Right atrium auricular region (tissue), 2 donors: Measurements from ENCODE around the gene ELMO2. TPM values are rescaled to one million over a fixed set of nuclear protein-coding genes. Genes with fewer than 3 reads are reported as not detected.

Source experiments
- DNase-seq: peaks from one replicate; pipeline ENCODE4 v3.0.0-alpha.2; 2019; ENCODE audit warnings: low spot score
- H3K27ac ChIP-seq, 2 donors: fragments of 200-600 bp; sonication (generic); 1 replicate in 1 of 2; 2 replicates in 1 of 2; pipeline ENCODE4 v1.5.1; 2016 to 2019
- H3K27me3 ChIP-seq, 2 donors: fragments of 200-600 bp; sonication (generic); one replicate each; pipeline versions ENCODE4 v1.5.1 to v1.6.0; 2017 to 2019
- H3K36me3 ChIP-seq: fragments of 200-600 bp; sonication (generic); one replicate; pipeline ENCODE4 v1.5.1; 2016
- H3K4me1 ChIP-seq, 2 donors: fragments of 200-600 bp; sonication (generic); one replicate each; pipeline versions ENCODE4 v1.5.1 to v1.6.0; 2017 to 2019
- H3K4me3 ChIP-seq, 2 donors: fragments of 200-600 bp; sonication (generic); 1 replicate in 1 of 2; 2 replicates in 1 of 2; pipeline ENCODE4 v1.5.1; 2017 to 2019; ENCODE audit warnings: mild to moderate bottlenecking in 1 of 2, moderate library complexity in 1 of 2
- H3K9me3 ChIP-seq, 2 donors: fragments of 200-600 bp; sonication (generic); one replicate each; pipeline ENCODE4 v1.5.1; 2019
- CTCF ChIP-seq, 2 donors: fragments of 200-600 bp; sonication (generic); IDR thresholded peaks; one replicate each; pipeline ENCODE4 v1.5.1; 2019; ENCODE audit warnings: antibody characterized with exemption in 2 of 2
- total RNA-seq, 2 donors: library from RNA; depleted of rRNA; stranded (reverse); fragments of >200 nt; gene quantifications; one replicate each; pipeline ENCODE4 v1.1.0, GENCODE V29; 2016

Gene ELMO2
- total RNA-seq, 2 donors from 2014 or later, result 29.4 to 32.7 TPM

GRCh38 chr20:46402331-46402811 is 4.0 kb downstream of the ELMO2 start:
- Histone ChIP-seq H3K9me3 (no peaks in the 10 kb centered on the region), H3K4me1 (peaks cover 0 to 80% of the 10 kb centered on the region in 2 donors), H3K27me3 (no peaks in the 10 kb centered on the region), H3K4me3 (no peak overlapping the region), H3K36me3 (peaks cover 9% of the 10 kb centered on the region), H3K27ac (peak overlapping the region; percentile 73 to 89)
- DNase-seq, result no peak
- no peak for TF ChIP-seq CTCF (IDR thresholded peaks at IDR 0.05)

- Histone ChIP-seq H3K4me1 (peaks cover 0 to 74% of the 10 kb centered on the region in 2 donors), H3K27me3 (no peaks in the 10 kb centered on the region), H3K27ac (peak overlapping the region; percentile 73 to 89), H3K9me3 (no peaks in the 10 kb centered on the region), H3K4me3 (no peak overlapping the region), H3K36me3 (peaks cover 12% of the 10 kb centered on the region)
- TF ChIP-seq CTCF (IDR thresholded peaks at IDR 0.05), result no peak
- no peak for DNase-seq
Observed at GRCh38 chr20:46401478-46401860, 4.9 kb downstream of the ELMO2 start.

- no peak for TF ChIP-seq CTCF (IDR thresholded peaks at IDR 0.05)
- Histone ChIP-seq H3K4me3 (peak overlapping the region in 1 of 2 donors; percentile 7), H3K4me1 (peaks cover 0 to 74% of the 10 kb centered on the region in 2 donors), H3K27me3 (no peaks in the 10 kb centered on the region), H3K36me3 (peaks cover 17% of the 10 kb centered on the region), H3K27ac (peak overlapping the region; percentile 73 to 89), H3K9me3 (no peaks in the 10 kb centered on the region)
- DNase-seq, result no peak
Observed at GRCh38 chr20:46400828-46401477, 5.5 kb downstream of the ELMO2 start.

GRCh38 chr20:46400253-46400652 is 6.2 kb downstream of the ELMO2 start:
- H3K36me3 ChIP-seq, result peaks cover 20% of the 10 kb centered on the region
- DNase-seq, result no peak
- H3K4me1 ChIP-seq, result peaks cover 0 to 70% of the 10 kb centered on the region in 2 donors

GRCh38 chr20:46399401-46399800 is 7.0 kb downstream of the ELMO2 start:
- peak overlapping the region; percentile 73 to 89 for H3K27ac ChIP-seq
- DNase-seq, result no peak
- H3K36me3 ChIP-seq, result peaks cover 21% of the 10 kb centered on the region
- H3K9me3 ChIP-seq, result no peaks in the 10 kb centered on the region
- peaks cover 0 to 70% of the 10 kb centered on the region in 2 donors for H3K4me1 ChIP-seq
- H3K27me3 ChIP-seq, result no peaks in the 10 kb centered on the region
- H3K4me3 ChIP-seq, result no peak overlapping the region
- TF ChIP-seq CTCF (IDR thresholded peaks at IDR 0.05), result no peak

More at GRCh38 chr20:46400253-46400652, 6.2 kb downstream of the ELMO2 start:
- Histone ChIP-seq H3K27me3 (no peaks in the 10 kb centered on the region), H3K9me3 (no peaks in the 10 kb centered on the region), H3K27ac (peak overlapping the region; percentile 73 to 89), H3K4me3 (peak overlapping the region; percentile 7 to 12)
- no peak for TF ChIP-seq CTCF (IDR thresholded peaks at IDR 0.05)
